Activated CD8-positive, alpha-beta memory T cell treated with anti-CD3 and anti-CD28 coated beads, Interleukin-2, amount 50 U/mL, for 24 hours (primary cell): ENCODE results near the gene CCDC192.

Experiments used
- DNase-seq: peaks from one replicate; pipeline ENCODE4 v3.0.0-alpha.2; 2020; ENCODE audit errors: extremely low read depth

CCDC192 gene

DNA sequence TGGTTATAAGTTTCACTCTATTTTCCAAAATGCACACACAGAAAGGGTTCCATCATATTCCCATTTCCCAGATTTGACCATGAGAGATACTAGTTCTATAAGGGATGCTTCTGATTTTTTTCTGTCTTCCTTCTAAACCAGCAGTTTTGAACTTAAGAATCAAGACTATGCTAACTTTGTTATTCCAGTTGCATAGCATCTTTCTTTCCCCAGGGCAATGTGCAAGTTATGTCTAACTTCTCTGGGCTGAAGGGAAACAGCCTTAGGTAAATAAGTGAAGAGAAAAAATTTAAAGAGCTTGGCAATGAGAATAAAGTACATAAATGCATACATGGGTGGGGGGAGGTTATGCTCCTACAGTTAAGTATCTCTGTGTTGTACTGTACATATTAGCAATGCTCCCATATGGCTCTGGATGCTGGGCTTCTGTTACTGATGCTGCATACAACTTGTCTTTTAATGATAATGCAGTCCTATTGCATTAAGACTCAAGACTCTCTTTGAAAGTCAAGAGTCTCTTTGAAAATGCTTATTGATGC lies 254.6 kb downstream of the CCDC192 start:
- no peak for DNase-seq

DNA sequence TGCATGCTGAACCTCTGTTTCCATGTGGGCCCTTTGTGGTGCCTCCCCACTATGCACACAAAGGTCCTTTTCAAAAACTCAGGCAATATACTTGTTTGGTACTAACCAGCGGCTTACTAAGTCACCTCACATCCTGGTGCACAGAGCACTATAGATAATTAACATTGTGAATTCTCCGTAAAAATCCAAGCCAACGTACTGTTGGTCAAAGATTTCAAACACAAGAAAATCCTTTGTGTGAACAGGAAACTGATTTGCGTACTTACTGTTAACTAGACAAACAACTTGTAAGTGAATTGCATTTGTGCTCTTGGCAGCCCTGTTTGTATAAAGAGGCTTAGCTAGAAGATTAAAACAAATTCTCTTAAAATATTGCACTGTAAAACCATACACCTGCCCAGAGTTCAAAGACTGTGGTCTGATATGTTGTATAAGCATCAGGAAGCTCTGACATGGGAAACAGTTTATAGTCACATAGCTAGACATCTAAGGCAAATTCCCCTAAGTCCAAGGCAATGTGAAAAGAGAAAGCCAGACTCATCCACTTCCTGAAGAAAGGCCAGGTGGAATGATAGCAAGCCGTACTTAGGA lies 255.3 kb downstream of the CCDC192 start:
- no peak for DNase-seq

DNA sequence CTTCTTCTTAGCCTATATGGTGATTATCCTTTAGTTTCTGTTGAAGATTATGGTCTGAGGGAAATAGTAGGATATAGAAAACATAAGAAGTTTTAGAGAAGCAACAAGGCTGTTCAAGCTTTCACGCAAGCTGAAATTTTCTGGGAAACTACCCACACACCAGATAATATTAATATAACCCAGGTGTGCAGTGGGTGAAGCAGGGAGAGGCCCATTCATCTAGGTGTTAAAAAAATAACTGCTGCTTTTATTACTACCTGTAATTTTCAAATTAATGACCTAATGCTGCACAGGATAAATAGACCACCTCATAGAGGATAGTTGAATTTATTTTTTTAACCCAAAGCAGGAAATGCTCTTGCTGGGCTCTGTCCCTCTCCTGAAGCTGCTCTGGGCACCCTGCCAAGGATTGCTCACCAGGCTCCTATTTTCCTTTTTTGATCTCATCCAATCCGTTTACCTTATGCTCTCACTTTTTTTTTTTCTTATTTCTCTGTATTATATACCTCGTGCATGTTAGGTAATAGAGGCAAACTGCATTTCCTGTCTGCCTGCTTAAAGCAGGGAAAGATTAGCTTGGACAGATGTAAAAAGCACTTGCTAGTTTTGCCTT lies 256.1 kb downstream of the CCDC192 start:
- DNase-seq = no peak

DNA sequence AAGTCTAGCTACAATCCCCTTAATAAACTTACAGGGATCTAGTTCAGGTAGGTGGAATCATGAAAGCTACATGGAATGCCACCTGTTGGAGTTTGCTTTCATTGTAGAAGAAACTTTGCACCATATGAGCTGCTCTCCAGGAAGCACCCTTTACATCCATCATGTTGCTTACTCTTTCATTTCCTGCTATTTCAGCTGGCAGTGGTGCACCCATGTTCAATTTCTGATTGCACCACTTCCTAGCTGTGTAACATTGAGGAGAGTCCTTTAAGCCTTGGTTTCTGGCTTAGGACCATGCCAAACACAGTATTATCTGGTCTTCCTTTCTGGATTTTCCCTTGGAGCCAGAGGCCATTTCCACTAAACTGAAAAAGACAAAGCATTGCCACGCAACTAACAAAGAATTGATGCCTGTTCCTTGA lies 257.1 kb downstream of the CCDC192 start:
- no peak for DNase-seq

DNA sequence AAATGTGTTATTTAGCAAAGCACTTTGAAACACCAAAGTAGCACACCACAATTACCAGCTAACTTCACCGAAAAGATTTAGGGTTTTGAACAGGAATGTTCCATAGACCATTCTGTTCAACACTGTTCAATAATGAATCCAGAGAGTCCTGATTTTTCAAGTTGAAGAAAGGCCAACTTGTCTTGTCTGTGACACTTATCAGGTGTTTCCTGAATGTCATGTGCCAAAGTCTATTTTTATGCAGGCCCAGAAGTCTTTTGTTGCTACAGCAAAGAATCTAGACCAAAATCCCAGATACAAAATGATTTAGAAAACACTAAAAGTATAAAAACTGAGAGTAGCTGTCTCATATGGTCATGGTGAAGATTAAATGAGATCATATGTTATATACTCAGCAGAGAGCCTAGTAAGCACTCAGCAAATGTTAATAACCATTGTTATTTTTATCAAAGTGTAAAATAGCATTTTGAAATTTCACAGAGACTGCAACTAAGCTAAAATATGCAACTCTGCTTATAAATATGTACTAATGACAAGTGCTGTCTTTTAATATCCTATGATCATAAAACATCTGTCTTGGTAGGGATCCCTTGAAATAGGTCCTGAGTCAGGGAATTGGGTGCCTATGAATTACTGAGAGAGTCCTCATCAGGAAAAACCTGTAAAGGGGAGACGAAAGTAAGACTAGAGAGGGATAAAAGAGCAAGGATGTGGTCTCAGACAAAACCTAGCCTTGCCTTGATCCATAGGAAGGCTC lies 258.0 kb downstream of the CCDC192 start:
- no peak for DNase-seq

DNA sequence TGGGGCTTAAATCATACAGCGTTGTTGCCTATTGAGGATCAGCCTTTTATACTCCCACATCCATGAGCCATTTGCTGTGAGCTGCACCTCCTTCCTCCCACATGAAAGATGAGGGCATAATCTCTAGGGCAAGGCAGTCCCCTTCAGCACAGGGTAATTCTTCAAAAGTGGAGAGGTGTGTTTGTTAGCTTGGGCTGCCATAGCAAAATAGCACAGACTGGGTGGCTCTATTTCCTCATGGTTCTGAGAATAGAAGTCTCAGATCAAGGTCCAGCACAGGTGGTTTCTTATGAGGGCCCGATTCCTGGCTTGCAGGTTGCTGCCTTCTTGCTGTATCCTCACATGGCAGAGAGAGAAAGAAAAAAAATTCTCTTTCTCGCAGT lies 258.6 kb downstream of the CCDC192 start:
- DNase-seq = no peak

- no peak for DNase-seq
These were observed 259.3 kb downstream of the CCDC192 start for GRCh38 chr5:127962491-127962890.

GRCh38 chr5:127963233-127963632 lies 260.0 kb downstream of the CCDC192 start:
- no peak for DNase-seq

- DNase-seq = no peak
These were observed 260.7 kb downstream of the CCDC192 start for GRCh38 chr5:127963931-127964330.

DNA sequence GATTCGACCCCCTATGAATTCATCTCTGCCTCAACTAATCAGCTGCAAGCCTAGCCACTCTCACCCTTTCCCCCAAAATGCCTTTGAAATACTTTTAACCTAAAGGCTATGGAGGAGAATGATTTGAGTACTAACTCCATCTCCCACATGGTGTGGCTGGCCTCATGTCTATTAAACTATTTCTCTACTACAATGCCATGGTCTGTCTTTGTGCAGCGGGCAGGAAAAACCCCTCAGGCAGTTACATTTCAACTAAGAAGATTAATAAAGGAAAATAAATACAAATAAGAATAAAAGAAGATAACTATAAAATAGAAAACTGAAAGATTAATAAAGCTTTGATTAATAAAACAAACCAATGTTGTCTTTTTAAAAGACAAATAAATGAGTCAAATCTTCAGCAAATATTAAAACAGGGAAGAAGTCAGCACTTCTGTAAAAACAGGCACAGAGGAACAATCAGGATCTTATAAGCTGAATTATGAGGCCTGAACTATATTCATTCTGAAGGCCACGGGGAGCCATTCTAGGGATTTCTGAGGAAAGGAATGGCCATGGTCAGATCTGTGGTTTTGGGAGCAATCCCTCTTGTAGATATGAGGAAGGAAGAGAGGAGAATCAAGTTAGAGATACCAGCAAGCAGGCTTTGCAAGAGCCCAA lies 264.3 kb downstream of the CCDC192 start:
- DNase-seq = no peak

DNA sequence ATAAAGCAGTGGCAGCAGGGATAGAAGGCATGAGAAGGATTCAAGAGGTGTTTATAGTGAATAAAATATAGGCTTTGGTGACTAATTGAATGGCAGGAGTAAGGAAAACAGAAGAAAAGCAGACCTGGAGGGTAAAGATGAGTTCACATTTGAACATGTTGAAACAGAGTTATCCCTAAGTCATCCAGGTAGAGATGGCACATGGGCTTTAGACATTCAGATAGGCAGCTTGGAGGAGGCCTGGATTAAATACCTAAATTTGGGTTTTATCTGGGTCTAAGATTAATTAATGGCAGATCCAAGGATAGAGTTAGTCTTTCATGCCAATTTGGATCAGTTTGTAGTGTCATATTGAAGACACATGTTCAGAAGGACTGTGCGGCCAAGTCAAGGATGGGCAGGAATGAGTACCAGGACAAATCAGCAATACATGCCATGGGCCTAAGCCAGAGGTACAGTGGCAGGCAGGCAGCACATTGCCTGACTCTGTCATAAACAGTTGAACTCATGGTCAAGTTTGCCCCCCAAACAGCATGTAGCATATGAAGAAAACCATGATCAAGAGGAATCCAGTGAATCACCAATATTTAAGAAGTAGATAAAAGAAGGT lies 264.9 kb downstream of the CCDC192 start:
- no peak for DNase-seq

DNA sequence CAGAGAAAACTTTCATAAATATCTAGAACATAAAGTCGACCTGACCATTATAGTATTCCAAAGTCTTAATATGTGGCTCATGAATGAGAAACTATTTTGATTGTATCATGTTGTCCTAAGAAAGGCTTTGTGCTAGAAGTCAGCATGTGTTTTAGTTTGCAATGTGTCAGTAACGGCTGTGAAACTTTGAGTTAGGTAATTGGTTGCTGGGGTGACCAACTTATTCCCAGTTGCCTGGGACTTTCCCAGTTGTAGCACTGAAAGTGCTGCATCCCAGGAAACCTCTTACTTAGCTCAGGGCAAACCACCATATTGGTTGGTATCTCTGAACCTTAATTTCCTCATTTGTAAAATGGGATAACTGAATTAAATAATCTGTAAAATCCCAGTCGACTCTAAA lies 265.8 kb downstream of the CCDC192 start:
- DNase-seq = no peak

GRCh38 chr5:127969651-127970050 lies 266.5 kb downstream of the CCDC192 start:
- no peak for DNase-seq

DNA sequence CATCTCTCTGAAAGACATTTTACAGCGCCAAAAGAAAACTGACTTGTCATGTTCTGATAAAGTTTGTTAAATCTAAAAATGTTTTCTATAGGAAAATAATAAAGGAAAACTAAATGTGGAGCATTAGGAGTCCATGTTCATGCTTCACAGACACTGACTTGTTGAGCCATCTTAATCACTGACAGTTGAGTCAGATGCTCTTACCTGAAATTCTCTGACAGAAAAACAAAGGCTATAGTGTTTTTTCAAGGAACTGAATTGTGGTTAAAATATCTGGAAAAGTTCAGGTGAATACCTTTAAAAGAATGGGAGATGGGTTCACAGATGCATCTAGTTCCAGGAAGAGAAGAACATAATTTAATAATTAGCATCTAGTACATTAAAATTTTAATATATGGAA lies 266.9 kb downstream of the CCDC192 start:
- no peak for DNase-seq

DNA sequence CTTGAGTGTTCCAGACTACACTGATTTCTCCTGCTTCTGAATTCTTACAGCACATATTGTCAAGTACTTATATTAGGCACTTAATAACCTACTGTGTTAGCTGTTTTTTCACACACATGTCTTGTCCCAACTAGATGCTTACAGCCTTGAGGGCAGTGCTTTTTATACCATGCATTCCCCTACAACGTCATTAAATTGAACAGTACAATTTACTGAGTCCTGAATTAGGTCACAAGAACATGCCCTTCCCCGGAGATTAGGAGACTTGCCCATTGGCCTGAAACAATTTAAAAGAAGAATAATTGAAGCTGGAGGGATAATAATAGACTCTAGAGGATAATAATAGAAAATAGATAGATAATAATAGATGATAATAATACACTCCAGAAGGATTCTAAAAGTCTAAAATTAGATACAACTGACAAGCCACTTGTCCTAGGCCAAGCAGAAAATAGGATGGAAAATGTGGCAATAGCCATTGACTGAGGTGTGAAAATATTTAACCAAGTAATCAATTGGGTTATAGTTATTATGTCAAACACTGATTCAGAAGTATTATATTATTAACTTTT lies 267.7 kb downstream of the CCDC192 start:
- no peak for DNase-seq

DNA sequence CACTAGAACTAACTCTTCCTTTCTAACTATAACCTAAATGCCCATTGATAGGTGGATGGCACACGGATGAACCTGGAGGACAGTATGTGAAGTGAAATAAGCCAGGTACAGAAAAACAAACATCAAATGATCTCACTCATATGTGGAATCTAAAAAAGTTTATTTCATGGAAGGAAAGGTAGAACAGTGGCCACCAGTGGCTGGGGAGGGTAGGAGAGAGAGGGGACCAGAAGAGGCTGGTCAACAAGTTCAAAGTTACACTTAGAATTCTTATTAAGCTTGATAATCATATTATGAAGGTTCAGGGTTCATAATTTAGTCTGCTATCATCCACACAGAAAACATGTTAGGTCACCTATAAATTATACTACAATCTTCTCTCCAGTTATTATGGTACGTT lies 272.8 kb downstream of the CCDC192 start:
- DNase-seq = no peak

GRCh38 chr5:127976525-127976924 lies 273.3 kb downstream of the CCDC192 start:
- no peak for DNase-seq

DNA sequence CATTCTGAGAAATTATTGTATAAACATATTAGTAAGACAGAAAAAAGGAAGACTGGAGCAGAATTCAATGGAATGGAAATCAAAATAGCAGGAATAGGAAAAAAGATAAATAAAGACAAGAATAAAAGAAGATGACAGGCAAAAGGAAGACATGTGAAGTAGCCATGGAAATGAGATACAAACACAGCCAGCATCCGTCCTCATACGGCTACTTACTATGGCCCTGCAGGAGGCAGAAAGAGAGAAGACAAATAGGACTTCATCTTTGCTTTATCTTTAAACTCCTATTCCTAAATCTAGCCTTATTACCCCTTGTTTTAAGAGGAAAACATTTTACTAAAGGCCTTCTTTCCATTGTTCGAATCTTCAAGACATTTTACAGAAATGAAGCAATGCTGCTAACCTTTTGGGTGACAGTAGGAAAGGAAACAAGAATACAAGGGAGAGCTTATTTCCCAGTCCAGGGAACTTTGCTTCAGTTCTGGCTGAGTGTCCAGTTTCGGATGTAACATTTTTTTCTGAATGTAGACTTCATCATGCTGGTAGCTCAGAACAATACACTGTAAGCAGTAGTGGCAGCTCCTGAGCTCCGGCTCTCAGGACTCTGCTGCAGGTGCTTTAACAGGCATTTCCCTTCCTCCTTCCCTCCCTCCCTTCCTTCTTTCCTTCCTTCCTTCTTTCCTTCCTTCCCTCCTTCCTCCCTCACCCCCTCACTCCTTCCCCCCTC lies 274.0 kb downstream of the CCDC192 start:
- no peak for DNase-seq

DNA sequence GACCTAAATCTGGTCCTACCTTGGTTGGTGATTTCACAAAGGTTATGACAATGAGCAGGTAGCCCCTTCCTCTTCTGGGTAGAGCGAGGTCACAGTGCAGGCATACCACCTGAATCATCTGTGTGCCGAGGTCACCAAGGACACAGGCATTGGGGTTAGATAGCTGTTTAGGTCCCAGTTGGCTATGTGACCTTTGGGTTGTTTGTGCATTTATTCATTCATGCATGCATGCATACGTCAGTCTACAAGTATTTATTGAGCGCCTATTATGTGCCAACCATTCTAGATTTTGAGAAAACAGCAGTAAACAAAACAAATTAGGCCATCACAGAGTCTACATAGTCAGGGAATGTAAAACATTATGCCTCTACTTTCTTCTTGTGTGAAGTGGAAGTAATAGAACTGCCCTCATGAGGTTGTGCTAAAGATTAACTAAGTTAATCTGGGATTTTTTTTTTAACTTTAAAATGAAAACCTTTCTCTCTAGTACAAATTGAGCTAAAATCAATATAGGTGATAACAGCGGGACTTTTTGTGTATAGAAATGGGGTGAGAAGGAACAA lies 275.6 kb downstream of the CCDC192 start:
- DNase-seq = no peak

DNA sequence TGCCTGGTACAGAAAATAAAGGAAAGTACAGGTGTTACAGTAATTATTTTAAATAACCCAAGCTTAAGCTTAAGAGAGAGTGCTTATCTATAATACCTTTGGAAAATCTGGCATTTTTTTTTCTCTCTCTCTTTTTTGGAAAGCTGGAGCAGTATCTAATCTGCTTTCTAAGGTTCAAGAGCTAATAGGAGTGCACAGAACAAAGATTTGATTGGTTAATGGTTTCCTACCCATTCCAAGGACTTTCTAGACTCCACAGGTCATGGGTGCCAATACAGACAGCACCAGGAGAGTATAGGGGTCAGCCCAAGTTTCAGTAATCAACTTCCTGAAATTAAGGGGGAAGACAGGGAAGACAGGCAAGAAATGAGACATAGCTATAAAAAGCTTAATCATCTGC lies 276.3 kb downstream of the CCDC192 start:
- no peak for DNase-seq

DNA sequence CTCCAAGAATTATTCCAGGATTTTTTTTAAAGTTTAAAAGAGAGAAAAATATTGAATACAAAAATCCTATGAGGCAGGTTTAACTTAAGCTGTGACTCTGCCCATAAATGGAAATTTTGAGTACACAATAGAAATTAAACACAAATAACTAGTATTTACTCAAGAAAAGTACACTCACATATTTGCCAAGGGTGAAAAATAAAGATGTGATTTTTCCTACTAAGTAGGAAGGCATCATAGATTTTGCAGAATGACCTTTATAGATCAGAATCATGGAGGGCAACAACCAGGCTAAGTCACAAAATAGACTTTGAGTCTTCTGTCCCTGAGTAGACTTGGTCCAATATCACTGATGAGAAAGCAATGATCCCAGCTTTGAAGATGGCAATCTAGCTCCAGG lies 277.7 kb downstream of the CCDC192 start:
- no peak for DNase-seq
